HG03139 (cell line): ENCODE data around the gene RPLP2.

ENCODE experiments used
- ATAC-seq: cut with Tn5 transposase; IDR thresholded peaks from one replicate; pipeline ENCODE4 v1.9.1; 2021; ENCODE audit not compliant: unreplicated experiment

The RPLP2 gene

DNA sequence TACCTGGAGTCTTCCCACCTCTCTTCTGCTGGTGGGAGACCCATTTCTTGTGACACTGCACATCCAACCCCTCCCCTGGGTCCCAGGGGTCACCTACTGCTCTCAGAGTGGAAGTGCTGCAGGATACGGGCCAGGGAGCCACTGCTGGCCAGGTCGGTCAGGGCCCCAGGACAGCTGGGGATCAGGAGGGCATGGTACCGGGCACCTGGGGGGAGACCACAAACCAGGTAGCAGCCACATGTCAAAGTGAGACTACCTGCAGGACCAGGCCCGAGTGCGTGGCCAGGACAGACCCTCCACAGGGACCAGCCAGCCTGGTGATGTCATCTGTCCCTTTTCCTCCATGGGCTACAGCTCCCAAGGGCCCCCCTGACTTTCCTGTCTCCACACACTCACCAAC, 36.3 kb upstream of the RPLP2 start:
- no peak for ATAC-seq

- ATAC-seq = no peak
Observed at GRCh38 chr11:773830-774229, 35.9 kb upstream of the RPLP2 start.

DNA sequence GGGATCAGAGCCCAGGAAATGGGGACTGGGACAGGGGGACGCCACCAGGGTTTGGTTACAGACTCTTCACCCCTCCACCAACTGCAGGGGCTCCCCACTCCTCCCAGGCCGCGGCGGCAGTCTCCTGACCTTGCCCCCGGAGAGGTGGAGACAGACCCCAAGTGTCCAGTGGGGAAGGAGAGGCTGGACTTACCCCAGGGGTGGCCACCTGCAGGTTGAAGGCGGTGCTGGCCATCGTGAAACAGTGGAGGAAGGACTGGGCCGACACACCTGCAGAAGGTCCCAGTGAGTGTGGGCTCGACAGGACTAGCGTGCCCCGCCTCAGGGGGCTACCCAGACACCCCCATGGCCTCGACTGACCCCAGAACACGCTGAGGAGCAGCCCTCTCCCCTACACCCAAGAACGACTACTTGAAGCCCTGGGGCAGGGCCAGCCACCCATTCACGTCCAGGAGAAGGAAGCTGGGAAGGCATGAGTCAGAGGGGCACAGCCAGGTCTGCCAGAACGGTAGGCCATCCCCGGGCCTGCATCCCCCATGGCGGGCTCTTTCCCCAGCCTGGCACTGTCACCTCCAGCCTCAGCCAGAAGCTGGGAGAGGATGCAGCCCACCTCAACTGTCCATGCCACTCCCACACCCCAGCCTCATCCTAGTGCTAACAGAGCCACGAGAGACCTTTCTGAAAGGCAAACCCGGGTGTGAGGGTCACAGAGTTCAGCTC, 34.7 kb upstream of the RPLP2 start:
- no peak for ATAC-seq

DNA sequence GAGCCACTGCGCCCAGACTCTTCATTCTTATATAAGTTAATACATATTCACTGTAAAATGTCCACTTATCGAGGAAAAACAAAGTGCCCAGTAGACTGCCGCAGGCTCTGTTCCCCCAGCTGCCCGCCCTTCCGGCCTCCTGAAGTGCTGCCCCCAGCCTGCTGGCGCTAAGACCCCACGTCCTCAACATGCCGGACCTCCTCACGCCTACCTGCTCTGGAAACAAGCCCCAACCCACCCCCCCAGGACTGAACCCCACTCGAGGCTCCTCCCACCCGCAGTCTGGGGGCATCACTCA, 33.6 kb upstream of the RPLP2 start:
- ATAC-seq = no peak

GRCh38 chr11:776561-777287, 33.0 kb upstream of the RPLP2 start:
- peak; percentile 17 for ATAC-seq

DNA sequence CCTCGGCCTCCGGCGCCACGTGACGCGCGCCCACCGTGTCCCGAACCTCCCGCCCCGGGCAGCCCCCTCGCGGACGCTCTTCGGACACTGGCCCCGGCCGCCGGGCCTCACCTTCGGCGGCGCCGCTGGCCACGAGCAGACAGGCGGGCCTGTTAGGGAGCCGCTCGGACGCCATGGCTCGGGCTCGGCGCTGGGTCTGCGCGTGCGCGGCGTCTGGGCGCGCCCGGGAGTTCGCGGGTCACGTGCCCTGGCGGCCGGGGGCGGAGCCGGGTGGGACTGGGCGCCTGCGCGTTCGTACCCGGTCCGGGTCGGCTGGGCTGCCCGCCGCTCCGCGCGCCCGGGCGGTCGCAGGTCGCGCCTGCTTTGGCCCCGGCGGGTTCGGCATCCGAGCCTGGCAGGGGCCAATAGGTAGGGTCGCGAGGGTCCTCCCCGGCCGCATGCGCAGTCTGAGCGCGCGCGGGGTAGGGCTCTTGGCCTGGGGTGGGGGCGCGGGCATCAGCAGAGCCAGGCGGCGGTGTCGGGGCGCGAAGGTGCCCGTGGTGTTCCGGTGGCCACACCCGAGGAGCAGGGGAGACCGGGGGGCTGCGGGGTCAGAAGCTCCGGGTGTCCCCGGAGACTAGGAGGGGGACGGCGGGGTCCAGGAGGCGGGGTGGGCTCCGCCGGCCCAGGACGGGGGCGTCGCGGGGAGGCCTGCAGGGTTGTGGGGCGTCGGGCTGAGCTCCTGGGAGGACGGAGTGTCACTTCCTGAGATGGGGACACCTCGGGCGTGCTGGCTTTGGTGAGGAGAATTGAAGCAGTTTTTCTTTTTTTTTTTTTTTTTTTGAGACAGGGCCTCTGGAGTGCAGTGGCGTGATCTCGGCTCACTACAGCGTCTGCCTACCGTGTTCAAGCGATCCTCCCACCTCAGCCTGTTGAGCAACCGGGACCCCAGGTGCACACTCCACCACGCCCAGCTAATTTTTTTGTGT, 32.2 kb upstream of the RPLP2 start, which contains the start of gene GATD1:
GATD1 (minus strand) TSS at position 200 of the 968 bp plus-strand sequence; CDS start at position 175, 25 bp downstream.
- peak; percentile 63 for ATAC-seq

GRCh38 chr11:778976-779954, 30.5 kb upstream of the RPLP2 start:
- ATAC-seq = no peak

DNA sequence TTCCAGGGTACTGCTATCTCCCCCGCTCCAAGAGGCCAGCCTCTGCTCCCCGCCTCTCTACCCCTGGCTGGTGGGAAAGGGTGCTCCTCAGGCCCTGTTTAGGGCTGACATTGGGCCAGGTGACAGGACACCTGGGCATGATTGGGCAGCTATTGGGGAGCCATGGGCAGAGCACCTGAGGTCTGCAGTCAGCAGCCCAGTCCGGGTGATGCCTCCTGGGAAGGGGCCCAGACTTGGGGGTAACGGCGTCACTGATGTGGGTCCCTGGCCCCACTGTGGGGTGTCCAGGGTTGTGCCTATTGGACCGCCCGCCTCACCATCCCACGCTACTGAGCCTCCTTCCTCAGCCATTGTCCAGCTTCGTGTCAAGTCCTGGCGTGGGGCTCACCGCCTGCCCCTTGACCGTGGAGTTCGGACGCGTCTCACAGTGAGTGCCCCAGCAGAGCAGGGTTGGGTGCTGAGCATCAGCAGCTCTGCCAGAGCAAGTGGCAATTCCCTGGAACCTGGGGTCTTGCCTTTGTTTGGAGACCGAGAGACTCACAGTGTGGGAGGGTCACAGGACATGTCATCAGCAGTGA, 29.7 kb upstream of the RPLP2 start:
- ATAC-seq = no peak

- no peak for ATAC-seq
Observed at GRCh38 chr11:782264-783174, 27.2 kb upstream of the RPLP2 start.

GRCh38 chr11:783581-784015, 26.2 kb upstream of the RPLP2 start:
- ATAC-seq = no peak

GRCh38 chr11:786235-787083, 23.3 kb upstream of the RPLP2 start:
- ATAC-seq = no peak

- no peak for ATAC-seq
Observed at GRCh38 chr11:787084-787675, 22.6 kb upstream of the RPLP2 start.

GRCh38 chr11:788009-788640, 21.6 kb upstream of the RPLP2 start:
- ATAC-seq = no peak

- no peak for ATAC-seq
Observed at GRCh38 chr11:788953-789940, 20.5 kb upstream of the RPLP2 start.

DNA sequence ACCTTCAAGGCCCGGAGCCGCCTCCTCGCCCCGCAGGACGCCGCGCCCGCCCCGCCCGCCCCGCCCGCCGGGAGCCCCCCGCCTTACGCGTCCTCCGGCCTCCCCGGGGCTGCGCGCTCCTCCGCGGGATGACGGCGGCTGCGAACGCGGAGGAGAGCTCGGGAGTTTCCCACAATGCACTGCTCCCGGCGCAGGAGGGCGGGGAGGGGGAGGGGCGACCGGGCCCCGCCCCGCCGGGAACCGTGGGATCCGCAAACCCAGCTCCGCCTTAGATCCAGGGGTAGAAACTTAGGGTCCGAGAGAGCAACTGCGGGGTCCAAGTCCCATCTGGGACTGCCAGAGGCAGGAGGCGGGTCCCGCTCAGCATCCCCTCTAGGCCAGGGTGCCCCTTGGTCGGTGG, 19.8 kb upstream of the RPLP2 start, which contains the start of gene CEND1:
CEND1 (minus strand) TSS at position 148 of the 400 bp plus-strand sequence. CDS start 1,514 bp downstream, outside the sequence.
- ATAC-seq = no peak
